HEK293 (cell line): ENCODE data around the gene MAD2L1BP.

Source experiments
- CTCF ChIP-seq: fragments of 450-650 bp; formaldehyde crosslinking; IDR thresholded peaks from 2 replicates; pipeline ENCODE4 v1.5.1; 2016; ENCODE audit warnings: missing biosample characterization, missing genetic modification characterization
- GLIS1 ChIP-seq: fragments of 450-650 bp; formaldehyde crosslinking; IDR thresholded peaks from 2 replicates; pipeline ENCODE4 v1.5.1; 2016; ENCODE audit warnings: missing biosample characterization, missing genetic modification characterization
- KLF9 ChIP-seq: fragments of 450-650 bp; formaldehyde crosslinking; IDR thresholded peaks from 2 replicates; pipeline ENCODE4 v1.5.1; 2016; ENCODE audit warnings: missing biosample characterization, missing genetic modification characterization, low read depth
- TRIM28 ChIP-seq: IDR thresholded peaks from 2 replicates; pipeline ENCODE4 v1.6.1; 2011; ENCODE audit warnings: low read length, control low read depth, borderline replicate concordance
- ZNF510 ChIP-seq: fragments of 450-650 bp; formaldehyde crosslinking; IDR thresholded peaks from 2 replicates; pipeline ENCODE4 v1.5.1; 2018; ENCODE audit warnings: mild to moderate bottlenecking, missing genetic modification characterization, missing biosample characterization; ENCODE audit not compliant: insufficient replicate concordance
- ZNF514 ChIP-seq: fragments of 450-650 bp; formaldehyde crosslinking; IDR thresholded peaks from 2 replicates; pipeline ENCODE4 v1.5.1; 2016; ENCODE audit warnings: missing biosample characterization, missing genetic modification characterization
- ZNF529 ChIP-seq: fragments of 450-650 bp; formaldehyde crosslinking; IDR thresholded peaks from 2 replicates; pipeline ENCODE4 v1.5.1; 2017; ENCODE audit warnings: missing genetic modification characterization, missing biosample characterization; ENCODE audit not compliant: insufficient replicate concordance
- ZNF76 ChIP-seq: fragments of 450-650 bp; formaldehyde crosslinking; IDR thresholded peaks from 2 replicates; pipeline ENCODE4; 2016; ENCODE audit warnings: low read depth, missing biosample characterization, missing genetic modification characterization, borderline replicate concordance
- TF ChIP-seq, protein P1 (sequence below): fragments of 450-650 bp; formaldehyde crosslinking; IDR thresholded peaks from 2 replicates; pipeline ENCODE4 v1.5.1; 2017; ENCODE audit warnings: missing biosample characterization, mild to moderate bottlenecking, missing genetic modification characterization, moderate library complexity

- TF ChIP-seq KLF9 (no peak), CTCF (no peak), ZNF514 (tag by site-specific recombination) (no peak), ZNF76 (tag by site-specific recombination) (no peak), GLIS1 (tag by site-specific recombination) (no peak), ZNF510 (tag by site-specific recombination) (no peak), ZNF529 (tag by site-specific recombination) (no peak), TRIM28 (no peak)
- TF ChIP-seq, protein P1, sequence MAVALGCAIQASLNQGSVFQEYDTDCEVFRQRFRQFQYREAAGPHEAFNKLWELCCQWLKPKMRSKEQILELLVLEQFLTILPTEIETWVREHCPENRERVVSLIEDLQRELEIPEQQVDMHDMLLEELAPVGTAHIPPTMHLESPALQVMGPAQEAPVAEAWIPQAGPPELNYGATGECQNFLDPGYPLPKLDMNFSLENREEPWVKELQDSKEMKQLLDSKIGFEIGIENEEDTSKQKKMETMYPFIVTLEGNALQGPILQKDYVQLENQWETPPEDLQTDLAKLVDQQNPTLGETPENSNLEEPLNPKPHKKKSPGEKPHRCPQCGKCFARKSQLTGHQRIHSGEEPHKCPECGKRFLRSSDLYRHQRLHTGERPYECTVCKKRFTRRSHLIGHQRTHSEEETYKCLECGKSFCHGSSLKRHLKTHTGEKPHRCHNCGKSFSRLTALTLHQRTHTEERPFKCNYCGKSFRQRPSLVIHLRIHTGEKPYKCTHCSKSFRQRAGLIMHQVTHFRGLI (tag by site-specific recombination), result no peak
Measured at GRCh38 chr6:43610431-43610830, 25.2 kb upstream of the MAD2L1BP start.
